K562 (cell line): ENCODE measurements around the gene AXIN2. TPM values are rescaled to one million over a fixed set of nuclear protein-coding genes. Genes with fewer than 3 reads are reported as not detected.

Source experiments
- ATAC-seq: fragments of 200-7000 bp; cut with Tn5 transposase; 3 replicates; pipeline ENCODE4 v1.9.1; 2020; ENCODE audit warnings: moderate library complexity
- BruUV-seq: library from RNA; stranded (reverse); fragments of 400-500 nt; replicated peaks from 2 replicates; lab custom pipeline; 2021; lab: Mats Ljungman, UMichigan
- CTCF ChIA-PET: fragments of 300-600 bp; formaldehyde crosslinking; extraction: SDS; loops from one replicate; lab custom pipeline; 2021; ENCODE audit warnings: low intra/inter-chr PET ratio; lab: Yijun Ruan, JAX
- POLR2A ChIA-PET: fragments of 300-600, 350-650 bp; sonication (Branson Sonifier 250); formaldehyde crosslinking; extraction: SDS; loops from one replicate; lab custom pipeline; 2021; ENCODE audit warnings: antibody characterized with exemption, inconsistent platforms; lab: Yijun Ruan, JAX
- DNase-seq, 4 experiments: peaks; one replicate each; pipeline versions ENCODE4 v3.0.0 to v3.0.0-alpha.2; 2011 to 2018; ENCODE audit warnings: low spot score in 3 of 4, mixed read lengths in 3 of 4; ENCODE audit errors: extremely low read depth in 1 of 4
- FAIRE-seq: peaks from 2 replicates; lab custom pipeline; 2011; peaks lifted over from hg19 to GRCh38; lab: Jason Lieb, UNC
- H2AFZ ChIP-seq: 2 replicates; pipeline ENCODE4 v1.6.0; 2011; ENCODE audit warnings: low read depth, low read length, control low read depth, inconsistent platforms
- H3K27ac ChIP-seq: fragments of 200-600 bp; 3 replicates; pipeline ENCODE4 v1.8.0; 2011; ENCODE audit warnings: low read depth, mild to moderate bottlenecking, control low read depth, inconsistent platforms, low read length, moderate library complexity, mixed read lengths; ENCODE audit errors: extremely low read depth
- H3K27me3 ChIP-seq, 2 experiments: fragments of 300-600 bp in 1 of 2; 2 replicates in 1 of 2; 3 replicates in 1 of 2; pipeline versions ENCODE4 v1.6.0 to v1.8.0; 2011; ENCODE audit warnings: inconsistent platforms in 2 of 2, low read length in 2 of 2, mild to moderate bottlenecking in 1 of 2, mixed read lengths in 1 of 2, moderate library complexity in 1 of 2; ENCODE audit not compliant: control insufficient read depth in 2 of 2, insufficient read depth in 2 of 2
- H3K36me3 ChIP-seq: fragments of 300-600 bp; 3 replicates; pipeline ENCODE4 v1.8.0; 2011; ENCODE audit warnings: mild to moderate bottlenecking, low read length, inconsistent platforms; ENCODE audit not compliant: control insufficient read depth, insufficient read depth
- H3K4me1 ChIP-seq, 2 experiments: fragments of 200-600 bp in 1 of 2; replicated peaks in 1 of 2; 2 replicates in 1 of 2; 3 replicates in 1 of 2; pipeline versions ENCODE4 v1.5.1 to v1.8.0; 2011; ENCODE audit warnings: inconsistent platforms in 2 of 2, low read length in 2 of 2, mild to moderate bottlenecking in 1 of 2, mixed read lengths in 1 of 2, moderate library complexity in 1 of 2; ENCODE audit not compliant: control insufficient read depth in 2 of 2, insufficient read depth in 2 of 2
- H3K4me2 ChIP-seq: 2 replicates; pipeline ENCODE4 v1.6.1; 2011; ENCODE audit warnings: low read length, control low read depth, inconsistent platforms, mixed read lengths; ENCODE audit not compliant: insufficient read depth
- H3K4me3 ChIP-seq: fragments of 200-600 bp; sonication (generic), shearing (Covaris generic); 2 replicates; pipeline ENCODE4 v1.5.1; 2016; ENCODE audit warnings: control low read depth, inconsistent platforms
- H3K79me2 ChIP-seq: fragments of 200-600 bp; 3 replicates; pipeline ENCODE4 v1.8.0; 2011; ENCODE audit warnings: low read length, inconsistent platforms; ENCODE audit not compliant: control insufficient read depth, insufficient read depth
- H3K9ac ChIP-seq, 2 experiments: 2 replicates each; pipeline versions ENCODE4 v1.6.0 to v1.6.1; 2011; ENCODE audit warnings: low read depth in 2 of 2, low read length in 2 of 2, control low read depth in 1 of 2, inconsistent platforms in 1 of 2, mild to moderate bottlenecking in 1 of 2, mixed read lengths in 1 of 2; ENCODE audit not compliant: insufficient read depth in 1 of 2
- H3K9me1 ChIP-seq: one replicate; pipeline ENCODE4 v1.6.0; 2011; ENCODE audit warnings: inconsistent platforms, mild to moderate bottlenecking, low read length, moderate library complexity; ENCODE audit not compliant: control insufficient read depth, insufficient read depth
- H3K9me3 ChIP-seq: replicated peaks from 2 replicates; pipeline ENCODE4 v1.5.1; 2011; ENCODE audit warnings: low read depth, low read length, inconsistent platforms; ENCODE audit not compliant: control insufficient read depth, insufficient read depth
- H4K20me1 ChIP-seq: replicated peaks from 2 replicates; pipeline ENCODE4 v1.6.1; 2011; ENCODE audit warnings: low read length, inconsistent platforms, mixed read lengths; ENCODE audit not compliant: control insufficient read depth, insufficient read depth
- CC2D1A ChIP-seq: fragments of 450-650 bp; IDR thresholded peaks from 2 replicates; pipeline ENCODE4 v1.6.1; 2017; ENCODE audit warnings: mild to moderate bottlenecking
- CHD2 ChIP-seq: IDR thresholded peaks from 2 replicates; pipeline ENCODE4 v1.6.1; 2011; ENCODE audit warnings: low read depth, low read length
- DEAF1 ChIP-seq: fragments of 450-650 bp; formaldehyde crosslinking; IDR thresholded peaks from 2 replicates; pipeline ENCODE4 v1.4.0; 2020; ENCODE audit warnings: mild to moderate bottlenecking, moderate library complexity
- GABPA ChIP-seq: fragments of 200-800 bp; sonication (Bioruptor generic); conservative IDR thresholded peaks from 2 replicates; pipeline ENCODE4 v1.6.1; 2016; ENCODE audit warnings: low read depth, missing genetic modification characterization, missing compliant biosample characterization
- HNRNPH1 ChIP-seq: fragments of 200-400 bp; formaldehyde crosslinking; optimal IDR thresholded peaks from 2 replicates; pipeline ENCODE3; 2017; ENCODE audit warnings: low read depth, mild to moderate bottlenecking, low read length, moderate library complexity
- KLF10 ChIP-seq: fragments of 250-450 bp; sonication (Bioruptor Pico); IDR thresholded peaks from 2 replicates; pipeline ENCODE4 v1.6.1; 2021; ENCODE audit warnings: matching md5 sums
- PHB2 ChIP-seq: fragments of 450-650 bp; IDR thresholded peaks from 2 replicates; pipeline ENCODE4 v1.6.1; 2017; ENCODE audit warnings: low read depth
- POLR2G ChIP-seq: fragments of 200-400 bp; formaldehyde crosslinking; IDR thresholded peaks from 2 replicates; pipeline ENCODE4 v1.6.1; 2017; ENCODE audit warnings: low read depth, mild to moderate bottlenecking, antibody characterized with exemption, low read length, moderate library complexity
- RCOR1 ChIP-seq, 2 experiments: IDR thresholded peaks; 2 replicates each; pipeline ENCODE4 v1.6.1; 2012; ENCODE audit warnings: low read depth in 2 of 2, low read length in 2 of 2, borderline replicate concordance in 1 of 2, improper control_type of control experiment in 1 of 2
- RREB1 ChIP-seq: fragments of 250-450 bp; sonication (Bioruptor Pico); IDR thresholded peaks from 2 replicates; pipeline ENCODE4 v1.4.0; 2020
- SAFB ChIP-seq: fragments of 200-400 bp; formaldehyde crosslinking; IDR thresholded peaks from 2 replicates; pipeline ENCODE4 v1.6.1; 2017; ENCODE audit warnings: low read depth, low read length, borderline replicate concordance
- SETDB1 ChIP-seq: IDR thresholded peaks from one replicate; pipeline ENCODE4 v1.6.1; 2012; ENCODE audit warnings: low read length, control low read depth, inconsistent platforms
- SIN3A ChIP-seq, 2 experiments: fragments of 150-350 bp in 1 of 2; IDR thresholded peaks; 2 replicates each; pipeline ENCODE4 v1.6.1; 2011 to 2016; ENCODE audit warnings: borderline replicate concordance in 2 of 2, low read depth in 2 of 2, low read length in 2 of 2, mild to moderate bottlenecking in 2 of 2, moderate library complexity in 2 of 2; ENCODE audit not compliant: control insufficient read depth in 1 of 2
- TCFL5 ChIP-seq: fragments of 250-450 bp; sonication (Bioruptor Pico); conservative IDR thresholded peaks from 2 replicates; pipeline ENCODE4 v1.6.1; 2021; ENCODE audit warnings: mild to moderate bottlenecking, moderate library complexity, matching md5 sums
- U2AF1 ChIP-seq: fragments of 200-400 bp; formaldehyde crosslinking; optimal IDR thresholded peaks from 2 replicates; pipeline ENCODE3; 2017; ENCODE audit warnings: mild to moderate bottlenecking, low read depth, low read length, moderate library complexity
- ZNF3 ChIP-seq: fragments of 250-450 bp; sonication (Bioruptor Pico); IDR thresholded peaks from 2 replicates; pipeline ENCODE4 v1.5.0; 2021; ENCODE audit warnings: mild to moderate bottlenecking, moderate library complexity
- ZZZ3 ChIP-seq: fragments of 450-650 bp; IDR thresholded peaks from 2 replicates; pipeline ENCODE4 v1.6.1; 2016; ENCODE audit warnings: antibody characterized with exemption, mild to moderate bottlenecking, moderate library complexity
- WGBS: fragments of 100-300 bp; shearing (Covaris generic); methylation state at CpG from one replicate; pipeline ENCODE4 v1.1.6; 2016; ENCODE audit warnings: low coverage, mixed read lengths; ENCODE audit not compliant: insufficient coverage; ENCODE audit errors: missing lambda C conversion rate; 5-methylcytosine and 5-hydroxymethylcytosine counted together
- in situ Hi-C: fragments of 300-500 bp; cut with MboI; formaldehyde crosslinking; loops from 4 replicates; pipeline ENCODE4 v1.15.0; 2018; ENCODE audit warnings: inconsistent platforms, mixed read lengths
- intact Hi-C: fragments of 100-400 bp; cut with micrococcal nuclease; formaldehyde crosslinking; loops from 2 replicates; pipeline ENCODE4 v1.14.2; 2022
- polyA plus RNA-seq, 8 experiments: library from polyadenylated mRNA; depleted of rRNA in 4 of 8; stranded (reverse) in 5 of 8; unstranded in 3 of 8; fragments of >200 nt; fragmentation: Nextera tagmentation in 2 of 8; fragmentation: Illumina TruSeq in 1 of 8; extraction: Ambion mirVana in 2 of 8; extraction: Trizol in 1 of 8; gene quantifications; 2 replicates each; pipeline versions ENCODE4 v1.2.1 to v1.2.3, GENCODE V29; 2011 to 2014; ENCODE audit warnings: inconsistent platforms in 1 of 8, missing spikeins in 1 of 8
- total RNA-seq, 7 experiments: library from RNA; depleted of rRNA in 6 of 7; stranded (reverse); fragments of >200 nt in 6 of 7; fragmentation: Illumina TruSeq in 2 of 7; extraction: Trizol in 2 of 7; gene quantifications; 2 replicates each; pipeline versions ENCODE4 v1.2.1 to v1.2.3, GENCODE V29; 2011 to 2021; ENCODE audit warnings: low replicate concordance in 1 of 7

The AXIN2 gene
- total and polyA plus RNA-seq, 9 of the 15 experiments (the other 6 are each of a cell fraction or from before 2014, with no cell fraction given): 0.21 to 3.3 (median 1.2) TPM

- Histone ChIP-seq H4K20me1 (0 out of 2 replicates have a peak, but pooled peaks cover 4% of the 10 kb centered on the region), H3K4me3 (no peak overlapping the region), H3K27ac (no peak overlapping the region), H3K9me1 (no peaks in the 10 kb centered on the region), H2AFZ (no peak overlapping the region), H3K4me2 (no peak overlapping the region), H3K36me3 (no peaks in the 10 kb centered on the region), H3K27me3 (peaks cover 0 to 43% of the 10 kb centered on the region in 2 experiments; a peak in 3 of 5 replicates), H3K9me3 (no peaks in the 10 kb centered on the region), H3K4me1 (no peaks in the 10 kb centered on the region), H3K9ac (no peak overlapping the region), H3K79me2 (no peaks in the 10 kb centered on the region)
- no TSS peak for BruUV-seq
- POLR2A ChIA-PET: interaction anchor here (0.6 to 1.1 kb wide), 2 partner anchors 100 to 316 kb away, joined by 3 to 4 read pairs; no protein-coding TSS in a partner anchor
- CTCF ChIA-PET: no interaction called here
- no peak for FAIRE-seq
- intact Hi-C loops: no loop called here
- in situ Hi-C loops: no loop called here
- no peak for DNase-seq
- ATAC-seq: no peak
- 3% methylated on average over 9 of the region's 9 CpGs for WGBS
- TF ChIP-seq TCFL5 (CRISPR knock-in tag) (no peak), U2AF1 (no peak), CHD2 (no peak), SIN3A (IDR thresholded peaks at IDR 0.05; ENCODE audit: borderline replicate concordance in 2 of 2, control insufficient read depth in 1 of 2, low read depth in 2 of 2, low read length in 2 of 2) (no peak), HNRNPH1 (no peak), POLR2G (no peak), RREB1 (CRISPR knock-in tag) (no peak), SAFB (no peak), ZZZ3 (no peak), PHB2 (no peak), CC2D1A (no peak), RCOR1 (IDR thresholded peaks at IDR 0.05; ENCODE audit: borderline replicate concordance in 1 of 2, low read depth in 2 of 2, low read length in 2 of 2) (no peak), SETDB1 (no peak), ZNF3 (CRISPR knock-in tag) (no peak), KLF10 (CRISPR knock-in tag) (no peak), DEAF1 (CRISPR knock-in tag) (no peak), GABPA (tag) (no peak)
Observed at GRCh38 chr17:65586899-65587298, 25.5 kb upstream of the AXIN2 start.
